GM19395 (cell line): ENCODE measurements around the gene EHD1.
"Not testable (repeated sequence)": the region's sequence is repeated elsewhere in the genome, so short reads cannot be mapped to it uniquely, and the experiment has no call there.

ENCODE experiments used
- ATAC-seq: cut with Tn5 transposase; IDR thresholded peaks from one replicate; pipeline ENCODE4 v1.9.1; 2021; ENCODE audit warnings: mild to moderate bottlenecking, moderate library complexity; ENCODE audit not compliant: unreplicated experiment

EHD1 gene

DNA sequence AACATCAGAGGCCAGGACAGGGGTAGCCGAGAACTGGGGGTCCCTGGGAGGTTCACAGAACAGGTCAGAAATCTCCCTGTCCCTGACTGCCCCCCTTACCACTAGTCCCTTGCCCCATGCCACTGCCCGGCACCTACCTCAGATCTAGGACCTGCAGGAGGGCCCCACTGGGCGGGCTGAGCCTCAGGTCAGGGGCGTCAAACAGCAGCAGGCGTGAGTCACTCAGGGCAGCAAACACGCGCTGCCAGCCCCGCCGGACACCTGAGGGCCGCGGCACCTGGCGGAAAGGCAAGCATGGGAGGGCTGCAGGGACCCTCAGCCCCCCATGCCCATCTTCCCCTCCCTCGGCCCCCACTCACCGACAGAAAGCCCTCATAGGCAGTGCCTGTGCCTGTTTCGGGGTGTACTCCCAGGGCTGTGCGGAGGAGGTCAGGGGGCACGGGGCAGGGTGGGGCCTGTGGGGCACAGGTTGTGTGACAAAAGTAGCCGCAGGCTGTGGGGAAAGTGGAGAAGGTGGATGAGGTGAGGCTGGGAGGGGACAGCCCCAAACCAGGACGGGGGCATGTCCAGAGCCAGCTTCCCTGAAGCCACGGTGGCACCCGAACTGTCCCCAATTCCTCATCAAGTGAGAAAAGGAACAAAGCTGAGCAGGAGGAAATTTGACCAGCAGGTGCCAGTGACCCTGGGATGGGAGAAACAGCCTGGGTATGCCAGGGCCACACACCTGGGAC is 45.8 kb downstream of the EHD1 start:
- ATAC-seq = no peak

DNA sequence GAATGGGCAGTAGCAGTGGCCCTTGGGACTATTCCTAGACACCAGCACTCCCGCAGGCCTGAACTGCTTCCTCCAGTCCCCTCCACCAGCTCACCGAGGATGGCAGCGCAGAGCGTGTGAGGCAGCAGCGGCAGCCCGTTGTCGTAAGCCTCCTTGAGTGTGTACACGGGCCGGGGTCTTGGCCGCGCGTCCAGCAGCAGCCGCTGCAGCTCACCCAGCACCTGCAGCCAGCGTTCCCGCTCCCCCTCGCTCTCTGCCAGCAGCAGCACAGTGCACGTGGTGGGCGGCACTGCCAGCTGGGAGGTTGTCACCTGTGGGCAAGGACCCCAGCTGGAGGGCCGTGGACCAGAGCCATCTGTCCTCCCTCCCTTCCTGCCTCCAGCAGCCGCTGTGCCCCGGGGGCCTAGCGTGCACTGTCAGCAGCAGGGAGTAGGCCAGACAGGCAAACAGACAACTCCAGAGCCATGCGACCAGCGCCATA is 47.0 kb downstream of the EHD1 start:
- no peak for ATAC-seq

DNA sequence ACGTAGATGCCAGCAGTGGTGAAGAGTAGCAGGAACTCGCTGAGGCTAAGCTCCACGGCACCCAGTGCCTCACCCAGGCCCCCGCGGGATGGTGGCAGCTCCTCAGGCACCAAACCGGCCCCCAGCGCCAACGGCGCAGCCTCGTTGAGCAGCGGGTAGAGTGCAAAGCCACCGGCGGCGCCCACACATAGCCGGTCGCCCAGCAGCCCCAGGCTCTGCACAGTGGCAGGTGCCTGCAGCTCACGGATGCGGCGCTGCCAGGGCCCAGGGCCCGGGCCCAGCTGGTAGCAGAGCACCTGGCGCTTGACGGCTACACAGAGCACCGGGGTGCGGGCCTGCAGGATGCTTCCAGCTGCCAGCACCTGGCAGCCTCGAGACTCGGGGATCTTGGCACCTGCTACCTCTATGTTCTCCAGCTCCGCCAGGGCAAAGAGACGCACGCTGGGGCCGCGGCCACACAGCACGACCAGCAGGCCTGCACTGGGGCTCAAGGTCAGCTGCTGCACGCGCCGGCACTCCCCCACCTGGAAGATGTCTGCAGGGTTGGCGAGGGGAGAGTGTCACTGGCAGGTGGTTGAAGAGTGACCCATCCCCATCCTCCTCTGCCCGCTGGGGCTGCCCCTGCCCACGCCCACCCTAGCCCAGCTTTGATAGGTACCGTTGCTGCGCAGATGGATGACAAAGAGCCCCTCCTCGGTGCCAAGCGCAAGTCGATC is 48.7 kb downstream of the EHD1 start:
- no peak for ATAC-seq

DNA sequence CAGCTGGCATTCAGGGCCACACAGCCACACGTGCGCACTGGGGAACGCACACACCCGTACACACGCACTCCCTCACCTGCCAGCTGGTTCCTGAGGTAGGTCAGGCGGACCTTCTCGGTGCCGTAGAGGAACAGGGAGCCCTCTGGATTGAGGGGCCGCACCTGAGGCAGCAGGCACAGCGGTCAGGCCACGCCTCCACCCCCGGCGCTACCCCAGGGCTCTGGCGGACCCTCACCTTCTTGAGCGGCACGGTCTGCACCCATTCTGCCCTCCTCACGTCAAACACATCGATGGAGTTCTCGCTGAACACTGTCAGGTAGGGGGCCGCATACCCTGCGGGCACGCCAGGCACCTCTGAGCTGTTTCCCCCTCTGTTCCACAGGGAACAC is 51.0 kb downstream of the EHD1 start:
- ATAC-seq = no peak

DNA sequence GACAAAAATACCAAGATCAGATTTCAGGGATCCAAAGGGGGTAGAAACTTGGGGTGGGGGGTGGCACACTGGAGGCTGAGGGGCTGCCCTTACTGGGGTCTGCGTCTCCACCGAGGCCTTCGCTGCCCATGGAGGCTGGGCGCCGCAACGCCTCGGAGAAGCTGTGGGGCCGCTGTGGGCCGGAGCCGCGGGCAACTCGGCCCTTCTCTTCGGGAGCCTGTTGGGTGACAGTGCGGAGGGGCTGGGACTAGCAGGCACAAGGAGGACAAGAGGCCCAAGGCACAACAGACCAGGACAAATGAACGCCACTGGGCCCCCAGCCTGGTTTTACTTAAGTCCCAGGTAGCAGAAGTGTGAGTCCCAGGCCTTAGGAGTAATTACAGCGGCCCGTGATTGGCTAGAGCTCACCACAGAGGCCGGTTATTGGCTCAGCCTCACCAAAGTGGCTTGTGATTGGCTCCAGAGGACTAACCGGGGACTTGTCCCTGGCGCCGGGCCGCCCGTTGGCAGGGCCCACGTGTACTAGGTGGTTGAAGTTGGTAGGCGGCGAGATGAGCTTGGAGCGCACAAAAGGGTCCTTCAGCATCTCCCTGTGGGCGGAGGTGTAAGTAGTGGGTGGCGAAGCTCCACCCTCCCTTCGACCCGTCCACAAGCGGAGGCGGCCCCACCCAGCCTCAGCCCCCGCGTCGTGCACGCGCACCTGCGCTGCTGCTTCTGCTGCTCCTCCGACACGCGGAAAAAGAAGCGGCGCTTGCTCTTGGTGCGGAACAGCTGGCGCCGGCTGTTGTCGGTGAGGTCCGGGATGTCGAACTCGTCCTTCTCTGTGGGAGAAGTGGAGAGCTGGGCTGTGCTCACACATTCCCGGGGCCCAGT is 51.6 kb downstream of the EHD1 start:
- no peak for ATAC-seq

DNA sequence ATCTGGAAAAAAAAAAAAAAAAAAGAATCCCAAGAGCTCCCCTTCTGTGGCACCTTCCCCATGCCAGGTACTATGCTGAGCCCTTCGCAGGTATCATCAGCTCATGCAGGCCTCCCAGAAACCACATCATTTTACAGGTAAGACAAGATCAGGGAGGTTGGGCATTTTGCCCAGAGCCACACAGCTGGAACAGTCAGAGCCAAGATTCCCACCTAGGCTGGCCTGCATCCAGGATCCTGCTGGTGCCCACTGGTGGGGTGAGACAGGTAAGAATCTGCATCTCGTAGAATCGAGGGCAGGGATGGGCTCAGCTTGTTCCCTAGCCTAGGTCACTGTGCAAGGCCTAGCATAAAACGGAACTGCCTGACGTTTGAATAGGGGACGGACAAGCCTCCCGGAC is 52.4 kb downstream of the EHD1 start:
- ATAC-seq = no peak

DNA sequence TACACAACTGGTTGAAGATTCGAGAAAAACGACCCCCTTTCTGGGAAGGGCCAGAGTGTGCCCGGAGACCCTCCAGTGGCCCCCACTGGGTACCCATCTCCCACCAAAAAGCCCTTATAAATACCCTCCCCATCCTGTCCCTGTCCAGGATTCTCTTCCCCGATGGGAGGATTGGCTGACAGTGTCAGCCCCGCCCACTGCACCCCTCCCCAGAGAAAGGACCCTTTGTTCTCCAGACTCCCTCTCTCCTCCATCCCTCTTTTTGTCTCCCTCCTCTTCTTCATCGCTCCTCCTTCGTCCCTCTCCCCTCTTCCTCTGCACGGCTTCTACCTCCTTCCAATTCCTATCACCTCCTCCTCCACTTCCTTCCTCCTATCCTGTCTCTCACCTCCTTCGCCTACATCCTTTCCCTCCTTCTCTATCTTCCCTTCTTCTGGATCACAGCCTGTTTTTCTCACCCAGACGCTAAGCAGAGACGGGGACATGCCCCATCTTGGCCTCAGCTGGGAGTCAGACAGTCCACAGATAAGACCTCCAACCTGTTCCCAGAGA is 54.8 kb downstream of the EHD1 start:
- ATAC-seq = no peak

DNA sequence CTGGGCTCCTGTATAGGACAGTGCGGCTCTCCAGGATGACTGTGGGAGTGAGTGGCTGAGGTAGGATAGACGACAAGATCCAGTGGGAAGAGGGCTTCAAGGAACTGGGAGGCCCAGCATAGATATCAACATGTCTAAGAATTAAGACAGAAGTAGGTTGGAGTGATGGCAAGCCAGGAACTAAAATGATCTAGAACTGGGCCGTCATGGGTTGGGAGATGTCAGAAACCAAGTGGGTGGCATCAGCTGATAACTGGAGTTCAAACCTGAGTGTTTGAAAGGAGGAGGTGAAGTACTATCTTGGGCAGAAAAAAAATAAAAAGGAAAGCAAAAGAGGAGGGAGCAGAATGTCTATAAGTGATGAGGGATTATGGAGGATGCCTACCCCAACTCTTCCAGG is 60.9 kb downstream of the EHD1 start:
- no peak for ATAC-seq

DNA sequence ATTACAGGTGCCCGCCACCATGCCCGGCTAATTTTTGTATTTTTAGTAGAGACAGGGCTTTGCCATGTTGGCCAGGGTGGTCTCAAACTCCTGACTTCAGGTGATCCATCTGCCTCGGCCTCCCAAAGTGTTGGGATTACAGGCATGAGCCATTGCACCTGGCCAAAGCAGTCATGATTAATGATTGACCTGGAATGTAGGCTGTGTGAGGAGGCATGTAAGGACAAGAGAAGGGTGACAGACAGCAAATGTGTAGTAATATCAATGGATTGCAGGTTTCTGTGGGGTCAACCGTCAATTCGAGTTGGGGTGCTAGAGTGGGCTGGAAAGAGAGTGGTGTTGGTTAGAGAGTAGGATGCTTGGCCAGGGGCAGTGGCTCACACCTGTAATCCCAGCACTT is 63.0 kb downstream of the EHD1 start:
- not testable (repeated sequence) for ATAC-seq

DNA sequence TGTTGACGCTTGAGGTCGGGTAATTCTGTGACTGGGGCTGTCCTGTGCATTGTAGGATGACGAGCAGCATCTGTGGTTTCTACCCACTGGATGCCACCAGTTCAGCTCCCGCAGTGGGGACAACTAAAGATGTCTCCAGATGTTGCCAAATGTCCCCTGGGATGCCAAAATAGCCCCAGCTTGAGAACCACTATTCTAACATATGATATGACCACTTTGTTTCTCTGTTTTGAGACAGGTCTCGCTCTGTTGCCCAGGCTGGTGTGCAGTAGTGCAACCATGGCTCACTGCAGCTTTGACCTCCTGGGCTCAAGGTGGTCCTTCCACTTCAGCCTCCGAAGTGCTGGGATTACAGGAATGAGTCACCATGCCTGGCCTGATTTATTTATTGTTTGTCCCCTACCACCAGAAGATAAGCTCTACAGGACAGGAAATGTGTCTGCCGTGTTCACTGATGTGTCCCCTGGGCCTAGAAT is 63.7 kb downstream of the EHD1 start:
- peak; percentile 55 for ATAC-seq

DNA sequence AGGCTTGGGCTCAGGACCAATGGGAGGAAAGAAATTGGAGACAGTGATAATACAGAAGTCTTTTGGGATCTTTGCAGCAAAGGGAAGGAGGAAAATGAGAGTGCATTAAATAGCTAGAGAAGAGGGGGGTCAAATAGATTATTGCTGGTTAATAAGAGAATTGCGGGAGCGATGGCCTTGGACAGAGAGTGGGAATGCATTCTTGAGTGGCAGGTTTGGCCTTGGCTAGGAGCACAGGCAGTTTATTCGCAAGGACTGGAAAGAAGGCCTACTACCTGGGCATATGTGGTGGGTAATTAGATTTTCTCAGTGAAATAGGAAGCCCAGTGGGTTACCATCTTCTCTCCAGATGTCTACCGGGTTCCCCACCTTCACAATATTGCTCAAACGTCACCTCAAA is 64.6 kb downstream of the EHD1 start:
- ATAC-seq = no peak

DNA sequence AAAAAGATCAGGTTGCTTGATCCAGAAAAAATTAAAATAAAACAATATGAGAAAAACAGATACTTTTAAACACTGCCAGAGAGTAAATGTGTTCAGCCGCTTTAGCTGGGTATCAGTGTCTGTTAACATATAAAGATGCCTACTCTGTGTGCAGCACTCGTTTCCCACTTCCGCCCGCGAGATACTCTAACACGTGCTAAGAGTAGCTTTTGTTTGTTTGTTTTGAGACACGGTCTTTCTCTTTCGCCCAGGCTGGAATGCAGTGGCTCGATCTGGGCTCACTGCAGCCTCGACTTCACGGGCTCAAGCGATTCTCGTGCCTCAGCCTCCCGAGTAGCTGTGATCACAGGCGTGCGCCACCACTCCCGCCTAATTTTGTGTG is 67.5 kb downstream of the EHD1 start:
- peak; percentile 24 for ATAC-seq

DNA sequence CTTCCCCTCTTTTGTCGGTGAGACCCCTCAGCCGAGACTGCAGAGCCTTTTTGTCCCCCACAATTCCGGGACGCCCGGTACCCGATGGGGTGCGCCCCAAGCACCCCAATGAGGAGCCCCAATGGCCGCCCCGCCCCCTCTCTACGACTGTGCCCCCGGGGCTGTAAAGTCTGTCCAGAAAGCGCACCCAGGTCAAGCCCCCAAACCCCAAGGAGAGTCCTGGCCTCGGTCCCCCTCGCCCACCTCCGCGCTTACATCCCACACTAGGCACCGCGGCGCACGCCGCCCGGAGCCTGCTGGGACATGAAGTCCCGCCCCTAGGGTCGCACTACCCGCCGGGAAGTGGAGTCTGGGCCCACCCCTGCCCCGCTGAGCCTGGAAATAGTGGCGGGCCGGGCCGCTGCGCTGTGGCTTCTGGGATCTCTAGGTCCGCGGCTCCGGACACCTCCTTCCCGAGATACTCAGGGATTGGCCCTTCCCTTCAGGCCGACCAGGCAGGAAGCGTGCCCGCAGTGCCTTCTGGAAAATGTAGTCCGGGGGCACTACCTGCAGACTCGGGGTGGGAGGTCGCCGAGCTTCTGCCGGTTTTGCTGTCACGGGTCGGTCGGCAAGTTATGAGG is 68.0 kb downstream of the EHD1 start, which contains the start of gene MEN1:
Gene MEN1, minus strand, starts transcription at position 281 of the 620 bp plus-strand sequence. CDS start 442 bp downstream, outside the sequence.
- peak; percentile 64 for ATAC-seq

DNA sequence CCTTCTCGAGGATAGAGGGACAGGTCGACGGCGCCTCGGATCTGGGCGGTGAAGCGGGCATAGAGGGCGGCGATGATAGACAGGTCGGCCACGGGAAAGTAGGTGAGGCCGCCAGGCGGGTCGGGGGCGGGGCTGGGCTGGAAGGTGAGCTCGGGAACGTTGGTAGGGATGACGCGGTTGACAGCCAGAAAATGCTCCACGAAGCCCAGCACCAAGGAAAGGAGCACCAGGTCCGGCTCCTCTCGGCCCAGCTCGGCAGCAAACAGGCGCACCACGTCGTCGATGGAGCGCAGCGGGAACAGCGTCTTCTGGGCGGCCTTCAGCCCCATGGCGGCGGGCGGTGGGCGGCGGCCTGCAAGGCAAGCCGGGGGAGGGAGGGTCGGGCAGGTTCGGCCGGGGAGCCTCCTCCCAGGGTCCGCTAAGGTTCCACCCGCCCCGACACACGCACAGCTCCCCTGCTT is 68.6 kb downstream of the EHD1 start:
- ATAC-seq = no peak

DNA sequence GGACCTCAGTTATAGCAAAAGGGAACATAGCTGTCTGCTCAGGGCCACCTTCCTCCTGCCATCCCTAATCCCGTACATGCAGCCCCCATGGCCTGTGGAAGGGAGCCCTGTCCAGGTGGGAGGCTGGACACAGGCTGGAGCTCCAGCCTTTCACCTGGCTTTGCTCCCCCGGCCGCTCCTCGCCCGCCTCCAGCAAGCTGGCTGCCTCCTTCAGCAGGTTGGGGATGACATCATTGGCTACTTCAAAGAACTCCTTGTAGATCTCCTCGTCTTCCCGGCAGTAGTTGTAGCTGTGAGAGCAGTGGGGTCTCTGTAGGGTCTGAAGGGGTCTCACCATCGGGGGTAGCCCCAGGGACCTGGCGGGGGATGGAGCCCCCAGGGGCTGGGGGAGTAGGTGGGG is 72.9 kb downstream of the EHD1 start:
- ATAC-seq = no peak

DNA sequence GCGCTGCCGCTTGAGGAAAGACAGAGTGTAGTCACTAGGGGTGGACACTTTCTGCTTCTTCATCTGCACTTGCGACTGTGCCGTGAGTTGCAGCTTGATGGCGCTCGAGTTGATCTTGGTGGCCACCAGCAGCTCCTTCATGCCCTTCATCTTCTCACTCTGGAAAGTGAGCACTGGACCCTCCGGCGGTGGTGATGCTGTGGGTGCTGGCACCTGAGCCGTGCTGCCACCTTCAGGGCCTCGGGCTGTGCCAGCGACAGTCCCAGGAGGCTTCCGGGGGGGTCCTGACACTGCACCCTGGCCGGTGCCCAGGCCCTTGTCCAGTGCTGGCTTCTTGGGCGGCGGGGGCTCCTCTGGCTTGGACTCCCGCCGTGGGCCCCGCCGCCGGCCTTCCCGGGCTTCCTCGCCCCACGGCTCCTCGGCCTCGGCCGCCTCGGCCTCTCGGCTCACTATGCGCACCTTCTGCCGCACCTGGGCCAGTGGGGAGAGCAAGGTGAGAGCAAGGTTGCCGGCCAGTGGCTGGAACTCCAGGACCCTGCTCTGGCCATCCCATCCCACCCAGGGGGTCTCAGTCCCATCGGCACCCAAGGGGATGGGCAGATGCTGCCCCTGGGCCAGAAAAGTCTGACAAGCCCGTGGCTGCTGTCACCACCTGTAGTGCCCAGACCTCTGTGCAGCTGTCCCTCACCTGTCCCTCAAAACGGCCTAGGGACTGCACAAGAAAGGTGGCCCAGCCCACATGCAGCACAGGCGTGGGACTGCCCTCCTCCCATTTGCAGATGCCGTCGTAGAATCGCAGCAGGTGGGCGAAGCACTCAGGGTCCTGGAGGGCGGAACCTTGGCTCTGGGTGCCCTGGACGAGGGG is 73.8 kb downstream of the EHD1 start:
- no peak for ATAC-seq

DNA sequence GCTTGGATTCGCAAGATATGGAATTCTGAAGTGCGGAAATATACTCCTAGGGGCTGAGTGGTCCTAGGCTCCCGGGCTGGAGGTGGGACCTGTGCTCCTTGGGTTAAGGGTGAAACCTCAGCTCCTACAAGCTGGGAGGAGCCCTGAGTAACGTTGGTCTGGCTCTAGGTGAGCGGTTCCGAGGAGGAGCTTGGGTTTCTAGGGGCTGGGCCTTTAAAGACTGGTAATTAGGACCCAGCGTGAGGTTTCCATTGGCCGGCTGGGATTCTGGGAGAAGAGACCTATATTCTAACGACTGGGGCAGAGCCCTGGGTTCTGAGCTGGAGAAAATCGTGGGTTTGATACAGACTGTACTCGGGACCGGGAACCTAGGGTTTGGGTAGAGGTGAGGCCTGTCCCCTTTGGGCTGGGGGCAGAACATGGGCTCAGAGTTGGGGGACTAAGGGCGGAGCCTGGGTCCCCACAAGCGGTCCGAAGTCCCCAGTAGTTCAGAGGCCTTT is 74.5 kb downstream of the EHD1 start:
- no peak for ATAC-seq

DNA sequence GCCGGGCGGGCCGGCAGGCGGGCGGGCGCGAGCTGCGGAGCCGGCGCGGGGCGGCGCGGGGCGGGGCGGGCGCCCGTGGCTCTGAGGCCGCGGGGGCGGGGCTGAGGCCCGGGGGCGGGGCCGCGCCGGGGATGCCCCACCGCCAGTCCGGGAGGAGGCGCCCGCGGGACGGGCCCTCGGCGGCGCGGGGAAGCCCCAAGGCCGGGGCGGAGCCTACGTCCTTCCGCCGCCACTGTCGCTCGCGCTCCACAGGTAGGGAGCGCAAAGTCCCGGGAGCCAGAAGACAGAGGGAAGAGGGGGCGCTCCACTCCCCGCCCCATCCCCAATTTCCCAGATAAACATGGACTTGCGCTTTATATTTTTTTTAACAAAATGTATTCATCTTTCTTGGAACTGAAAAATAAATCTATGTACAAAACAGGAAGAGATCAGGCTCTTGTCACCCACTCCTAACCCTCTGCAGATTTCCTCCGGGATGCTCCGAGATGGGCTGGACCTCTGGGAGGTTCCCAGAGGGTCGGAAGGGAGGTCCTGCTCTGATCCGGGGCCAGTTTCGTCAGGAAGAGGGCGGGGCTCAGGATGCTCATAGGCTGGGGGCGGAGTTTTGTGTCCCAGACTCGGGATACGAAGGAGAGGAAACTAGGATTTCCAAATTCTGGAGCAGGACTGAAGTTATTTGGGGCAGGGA is 75.1 kb downstream of the EHD1 start, which contains the start of gene MAP4K2:
Gene MAP4K2, minus strand, starts transcription at position 57 of the 688 bp plus-strand sequence. CDS start 65 bp downstream, outside the sequence.
- peak; percentile 56 for ATAC-seq
